Type B pancreatic cell (in vitro differentiated cells): ENCODE data around the gene PCTP. TPM values are rescaled to one million over a fixed set of nuclear protein-coding genes. Genes with fewer than 3 reads are reported as not detected.

Experiments used
- DNase-seq: peaks from one replicate; pipeline ENCODE4 v3.0.0; 2021; ENCODE audit warnings: mixed read lengths; ENCODE audit not compliant: unreplicated experiment; ENCODE audit errors: extremely low spot score
- H3K27ac Mint-ChIP-seq: 2 replicates; pipeline ENCODE4 v1.8.0; 2021; ENCODE audit warnings: mild to moderate bottlenecking, mixed read lengths
- H3K27me3 Mint-ChIP-seq: 2 replicates; pipeline ENCODE4 v1.8.0; 2021; ENCODE audit warnings: mixed read lengths
- H3K36me3 Mint-ChIP-seq: 2 replicates; pipeline ENCODE4 v1.8.0; 2021; ENCODE audit warnings: mixed read lengths
- H3K4me1 Mint-ChIP-seq: one replicate; pipeline ENCODE4 v1.8.0; 2021; ENCODE audit warnings: mixed read lengths; ENCODE audit not compliant: unreplicated experiment
- H3K4me3 Mint-ChIP-seq: 2 replicates; pipeline ENCODE4 v1.8.0; 2021; ENCODE audit warnings: mild to moderate bottlenecking, mixed read lengths
- H3K9me3 Mint-ChIP-seq: 2 replicates; pipeline ENCODE4 v1.8.0; 2021; ENCODE audit warnings: mixed read lengths
- total RNA-seq: library from RNA; stranded (reverse); gene quantifications from 2 replicates; pipeline ENCODE4 v1.2.1, GENCODE V29; 2021; ENCODE audit warnings: low replicate concordance
- TF ChIP-seq, protein P1 (sequence below): fragments of 200-600 bp; sonication (generic); conservative IDR thresholded peaks from 2 replicates; pipeline ENCODE4 v1.5.0; 2021; ENCODE audit warnings: antibody characterized with exemption, mild to moderate bottlenecking

Gene PCTP
- total RNA-seq, 1 donor from 2014 or later: 22.1 TPM

- H3K27ac Mint-ChIP-seq: no peak overlapping the region
- no peak for DNase-seq
- H3K36me3 Mint-ChIP-seq: no peaks in the 10 kb centered on the region
- peak overlapping the region; percentile 83 for H3K4me3 Mint-ChIP-seq
- peaks cover 16% of the 10 kb centered on the region for H3K27me3 Mint-ChIP-seq
- peaks cover 60% of the 10 kb centered on the region for H3K4me1 Mint-ChIP-seq
- TF ChIP-seq, protein P1, sequence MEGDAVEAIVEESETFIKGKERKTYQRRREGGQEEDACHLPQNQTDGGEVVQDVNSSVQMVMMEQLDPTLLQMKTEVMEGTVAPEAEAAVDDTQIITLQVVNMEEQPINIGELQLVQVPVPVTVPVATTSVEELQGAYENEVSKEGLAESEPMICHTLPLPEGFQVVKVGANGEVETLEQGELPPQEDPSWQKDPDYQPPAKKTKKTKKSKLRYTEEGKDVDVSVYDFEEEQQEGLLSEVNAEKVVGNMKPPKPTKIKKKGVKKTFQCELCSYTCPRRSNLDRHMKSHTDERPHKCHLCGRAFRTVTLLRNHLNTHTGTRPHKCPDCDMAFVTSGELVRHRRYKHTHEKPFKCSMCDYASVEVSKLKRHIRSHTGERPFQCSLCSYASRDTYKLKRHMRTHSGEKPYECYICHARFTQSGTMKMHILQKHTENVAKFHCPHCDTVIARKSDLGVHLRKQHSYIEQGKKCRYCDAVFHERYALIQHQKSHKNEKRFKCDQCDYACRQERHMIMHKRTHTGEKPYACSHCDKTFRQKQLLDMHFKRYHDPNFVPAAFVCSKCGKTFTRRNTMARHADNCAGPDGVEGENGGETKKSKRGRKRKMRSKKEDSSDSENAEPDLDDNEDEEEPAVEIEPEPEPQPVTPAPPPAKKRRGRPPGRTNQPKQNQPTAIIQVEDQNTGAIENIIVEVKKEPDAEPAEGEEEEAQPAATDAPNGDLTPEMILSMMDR: no peak
- no peaks in the 10 kb centered on the region for H3K9me3 Mint-ChIP-seq
Observed at GRCh38 chr17:55723488-55723848, 27.4 kb upstream of the PCTP start.

DNA sequence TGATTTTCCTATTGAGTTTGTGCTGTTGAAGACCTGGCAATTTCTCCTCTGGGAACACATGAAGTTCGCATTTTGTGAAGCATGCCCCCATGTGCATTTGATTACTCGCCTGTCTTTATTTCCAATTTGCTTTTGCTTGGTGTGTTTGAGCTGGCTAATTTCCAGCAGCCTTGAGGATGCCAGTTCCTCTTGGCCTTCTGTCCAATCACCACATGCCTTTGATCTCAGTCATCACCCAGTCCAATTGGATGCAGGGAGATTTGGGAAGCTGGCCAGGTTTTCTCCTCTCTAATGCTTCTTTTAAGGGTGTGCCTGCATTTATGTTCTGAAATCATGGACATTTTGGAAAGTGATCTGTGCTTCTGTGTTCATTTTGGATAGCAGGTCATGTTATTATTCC is 24.4 kb upstream of the PCTP start:
- H3K36me3 Mint-ChIP-seq: no peaks in the 10 kb centered on the region
- TF ChIP-seq, protein P1: no peak
- H3K4me1 Mint-ChIP-seq: peaks cover 63% of the 10 kb centered on the region
- peaks cover 16% of the 10 kb centered on the region for H3K27me3 Mint-ChIP-seq
- no peak overlapping the region for H3K27ac Mint-ChIP-seq
- no peak for DNase-seq
- H3K4me3 Mint-ChIP-seq: peak overlapping the region; percentile 6
- no peaks in the 10 kb centered on the region for H3K9me3 Mint-ChIP-seq

DNA sequence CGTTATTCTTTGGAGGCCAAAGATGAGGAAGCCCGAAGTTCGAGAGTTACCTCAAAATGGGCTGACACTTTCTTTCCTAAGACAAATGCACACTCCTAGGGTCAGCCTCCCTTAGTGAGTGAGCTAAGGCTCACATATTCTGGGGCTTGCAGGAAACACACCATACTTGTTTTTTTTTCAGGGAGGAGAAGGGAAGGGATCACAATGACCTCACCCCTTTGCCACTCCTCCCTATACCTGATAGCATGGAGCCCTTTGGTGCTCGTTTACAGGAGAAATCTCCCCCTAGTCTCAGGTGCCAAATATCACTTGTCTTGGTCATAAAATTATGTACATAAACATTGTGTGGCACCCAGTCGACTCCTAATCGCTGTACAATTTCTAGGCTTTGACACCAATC is 23.6 kb upstream of the PCTP start:
- H3K9me3 Mint-ChIP-seq: no peaks in the 10 kb centered on the region
- no peak overlapping the region for H3K4me3 Mint-ChIP-seq
- DNase-seq: no peak
- H3K4me1 Mint-ChIP-seq: peaks cover 66% of the 10 kb centered on the region
- no peaks in the 10 kb centered on the region for H3K36me3 Mint-ChIP-seq
- H3K27me3 Mint-ChIP-seq: peaks cover 14% of the 10 kb centered on the region
- TF ChIP-seq, protein P1: no peak
- H3K27ac Mint-ChIP-seq: no peak overlapping the region

DNA sequence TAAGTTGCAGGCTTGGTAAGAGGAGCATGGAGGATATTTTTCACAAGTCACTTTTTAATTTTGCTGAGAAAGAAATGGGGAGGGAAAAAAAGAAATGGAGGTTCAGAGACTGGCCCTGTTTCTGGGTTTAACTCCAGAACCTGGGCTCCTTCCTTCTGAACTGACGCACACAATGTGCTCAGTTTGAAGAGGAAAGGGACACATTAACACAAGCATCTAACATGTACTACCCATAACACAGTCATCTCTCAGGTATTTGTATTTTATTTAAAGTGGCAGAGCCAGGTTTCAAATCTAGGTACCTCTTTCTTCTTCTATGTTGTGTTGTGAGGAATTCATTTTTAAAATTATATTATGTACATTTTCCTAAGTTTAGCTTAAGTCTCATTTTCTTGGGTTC is 22.9 kb upstream of the PCTP start:
- Mint-ChIP-seq H3K36me3 (no peaks in the 10 kb centered on the region), H3K27me3 (peaks cover 9% of the 10 kb centered on the region), H3K4me3 (no peak overlapping the region), H3K27ac (no peak overlapping the region), H3K9me3 (no peaks in the 10 kb centered on the region), H3K4me1 (peaks cover 66% of the 10 kb centered on the region)
- DNase-seq: no peak
- TF ChIP-seq, protein P1: no peak

- no peaks in the 10 kb centered on the region for H3K9me3 Mint-ChIP-seq
- TF ChIP-seq, protein P1: no peak
- H3K4me3 Mint-ChIP-seq: no peak overlapping the region
- peaks cover 64% of the 10 kb centered on the region for H3K4me1 Mint-ChIP-seq
- H3K27me3 Mint-ChIP-seq: peaks cover 4% of the 10 kb centered on the region
- no peak overlapping the region for H3K27ac Mint-ChIP-seq
- H3K36me3 Mint-ChIP-seq: no peaks in the 10 kb centered on the region
- no peak for DNase-seq
Observed at GRCh38 chr17:55728361-55728760, 22.5 kb upstream of the PCTP start.

DNA sequence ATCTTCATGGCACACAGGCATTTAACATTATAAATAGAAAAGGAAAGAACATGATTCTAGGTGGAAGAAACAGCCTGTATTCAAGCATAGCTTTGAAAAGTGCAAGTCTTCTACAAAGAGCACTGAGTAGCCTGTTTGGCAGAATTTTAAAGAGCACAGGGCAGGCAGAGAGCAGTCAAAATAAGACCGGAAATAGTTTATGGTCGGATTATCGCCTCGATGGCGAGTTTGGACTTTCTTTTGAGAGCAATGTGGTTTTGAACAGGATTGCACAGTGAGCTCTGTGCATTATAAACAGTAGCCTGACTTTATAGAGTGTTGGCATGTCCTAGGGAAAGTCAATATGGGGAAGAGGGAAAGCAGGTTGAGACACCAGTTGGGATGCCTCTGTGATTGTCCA is 22.0 kb upstream of the PCTP start:
- H3K9me3 Mint-ChIP-seq: no peaks in the 10 kb centered on the region
- no peak for DNase-seq

More for the DNA sequence above, 22.0 kb upstream of the PCTP start:
- H3K4me3 Mint-ChIP-seq: no peak overlapping the region
- peaks cover 4% of the 10 kb centered on the region for H3K27me3 Mint-ChIP-seq
- TF ChIP-seq, protein P1: no peak
- H3K36me3 Mint-ChIP-seq: no peaks in the 10 kb centered on the region
- H3K4me1 Mint-ChIP-seq: peaks cover 66% of the 10 kb centered on the region
- no peak overlapping the region for H3K27ac Mint-ChIP-seq
